ENCODE results near the gene TPRG1L.

Gene TPRG1L

GRCh38 chr1:3594706-3595377 is 30.0 kb upstream of the TPRG1L start:
- no peak for DNase-seq

GRCh38 chr1:3595949-3596348 is 28.9 kb upstream of the TPRG1L start:
- DNase-seq, result no peak

- no peak for DNase-seq
Measured at GRCh38 chr1:3596663-3597598, 27.9 kb upstream of the TPRG1L start.

GRCh38 chr1:3597599-3597964 is 27.2 kb upstream of the TPRG1L start:
- DNase-seq, result no peak

- no peak for DNase-seq
Measured at GRCh38 chr1:3598051-3598491, 26.7 kb upstream of the TPRG1L start.

GRCh38 chr1:3598522-3599285 is 26.1 kb upstream of the TPRG1L start:
- no peak for DNase-seq

- no peak for DNase-seq
Measured at GRCh38 chr1:3599286-3599811, 25.5 kb upstream of the TPRG1L start.

GRCh38 chr1:3599816-3600215 is 25.0 kb upstream of the TPRG1L start:
- no peak for DNase-seq

- no peak for DNase-seq
Measured at GRCh38 chr1:3600354-3600753, 24.5 kb upstream of the TPRG1L start.

GRCh38 chr1:3601743-3602142 is 23.1 kb upstream of the TPRG1L start:
- no peak for DNase-seq

- no peak for DNase-seq
Measured at GRCh38 chr1:3602375-3602774, 22.4 kb upstream of the TPRG1L start.

- DNase-seq, result no peak
Measured at GRCh38 chr1:3603156-3603555, 21.7 kb upstream of the TPRG1L start.

- DNase-seq, result no peak
Measured at GRCh38 chr1:3603571-3604467, 21.0 kb upstream of the TPRG1L start.

GRCh38 chr1:3604468-3604974 is 20.3 kb upstream of the TPRG1L start:
- DNase-seq, result no peak

- no peak for DNase-seq
Measured at GRCh38 chr1:3604997-3605823, 19.6 kb upstream of the TPRG1L start.

GRCh38 chr1:3606779-3607702 is 17.8 kb upstream of the TPRG1L start:
- no peak for DNase-seq

- no peak for DNase-seq
Measured at GRCh38 chr1:3607703-3608065, 17.1 kb upstream of the TPRG1L start.

GRCh38 chr1:3608154-3608553 is 16.7 kb upstream of the TPRG1L start:
- DNase-seq, result no peak

GRCh38 chr1:3609016-3609768 is 15.6 kb upstream of the TPRG1L start:
- DNase-seq, result no peak

All from fibroblast of skin of back (primary cell).